D721Med (cell line): ENCODE data around the gene L3MBTL1.

Experiments used
- DNase-seq: peaks from one replicate; pipeline ENCODE4 v3.0.0; 2011; ENCODE audit warnings: low spot score; ENCODE audit not compliant: insufficient read length
- FAIRE-seq: peaks from 2 replicates; lab custom pipeline; 2011; peaks lifted over from hg19 to GRCh38; lab: Jason Lieb, UNC
- CTCF ChIP-seq: IDR thresholded peaks from 2 replicates; pipeline ENCODE4 v1.5.1; 2012; ENCODE audit warnings: mild to moderate bottlenecking, control low read depth; ENCODE audit not compliant: insufficient read depth; ENCODE audit errors: missing control alignments

The L3MBTL1 gene

GRCh38 chr20:43462660-43463526 is 44.6 kb upstream of the L3MBTL1 start:
- no peak for TF ChIP-seq CTCF
- FAIRE-seq = no peak
- DNase-seq = no peak

- DNase-seq (no peak), FAIRE-seq (no peak)
- TF ChIP-seq CTCF = no peak
These were observed 43.8 kb upstream of the L3MBTL1 start for GRCh38 chr20:43463527-43464218.

- TF ChIP-seq CTCF = no peak
- no peak for FAIRE-seq
- DNase-seq = no peak
These were observed 43.2 kb upstream of the L3MBTL1 start for GRCh38 chr20:43464219-43464790.

GRCh38 chr20:43465625-43465943 is 41.9 kb upstream of the L3MBTL1 start:
- no peak for FAIRE-seq

GRCh38 chr20:43467589-43467988 is 39.9 kb upstream of the L3MBTL1 start:
- TF ChIP-seq CTCF = no peak
- FAIRE-seq (no peak), DNase-seq (no peak)

More at GRCh38 chr20:43465625-43465943, 41.9 kb upstream of the L3MBTL1 start:
- no peak for DNase-seq
- TF ChIP-seq CTCF = no peak

GRCh38 chr20:43472671-43473380 is 34.7 kb upstream of the L3MBTL1 start:
- TF ChIP-seq CTCF = peak; percentile 8
- FAIRE-seq = no peak
- DNase-seq = no peak
